Measurements from ENCODE around the gene TLE5. TPM values are rescaled to one million over a fixed set of nuclear protein-coding genes. Genes with fewer than 3 reads are reported as not detected.

TLE5 gene
- total and polyA plus RNA-seq, 2 donors (not counting 3 experiments of a cell fraction or from before 2014, with no cell fraction given): 393 to 574 TPM

DNA sequence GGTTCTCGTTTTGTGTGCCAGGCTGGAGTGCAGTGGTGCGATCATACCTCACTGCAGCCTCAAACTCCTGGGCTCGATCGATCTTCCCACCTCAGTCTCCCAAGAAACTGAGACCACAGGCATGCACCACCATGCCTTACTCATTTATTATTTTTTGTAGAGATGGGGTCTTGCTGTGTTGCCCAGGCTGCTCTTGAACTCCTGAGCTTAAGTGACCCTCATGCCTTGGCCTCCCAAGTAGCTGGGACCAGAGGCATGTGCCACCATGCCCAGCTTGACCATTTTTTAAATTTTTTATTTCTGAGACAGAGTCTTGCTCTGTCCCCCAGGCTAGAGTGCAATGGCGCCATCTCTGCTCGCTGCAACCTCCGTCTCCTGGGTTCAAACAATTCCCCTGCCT lies 21.7 kb upstream of the TLE5 start:
- DNase-seq (ENCODE audit: low read depth, low spot score) (no peak), FAIRE-seq (no peak)
- no peaks in the 10 kb centered on the region for H3K27me3 ChIP-seq (ENCODE audit: control insufficient read depth in 2 of 2, insufficient read depth in 2 of 2, low read length in 2 of 2)
- no peak overlapping the region for H3K4me2 ChIP-seq (ENCODE audit: insufficient read depth, low read length)
- no TSS peak for BruUV-seq (replicated peaks)
- intact Hi-C loops (cut with micrococcal nuclease) (no loop called here), dilution Hi-C loops (cut with MboI; ENCODE audit: extremely low pct_ligation_motif_present, low sequenced_read_pairs) (no loop called here)
- ChIA-PET POLR2A (no interaction called here), CTCF (interaction anchor here (0.6 to 2.3 kb wide), 3 partner anchors 7 to 145 kb away, joined by 3 to 12 read pairs (median 3); no protein-coding TSS in a partner anchor)
- no peak overlapping the region for H3K27ac ChIP-seq (ENCODE audit: insufficient read depth, low read depth, low read length)
- no peaks in the 10 kb centered on the region for H3K36me3 ChIP-seq (ENCODE audit: control insufficient read depth in 2 of 2, extremely low read depth in 1 of 2, insufficient read depth in 2 of 2, low read length in 2 of 2)
- no peaks in the 10 kb centered on the region for H3K9me1 ChIP-seq (replicated peaks; ENCODE audit: control insufficient read depth, extremely low read depth, insufficient read depth, low read length)
- H3K79me2 ChIP-seq (ENCODE audit: control insufficient read depth, insufficient read depth, low read length): no peaks in the 10 kb centered on the region
- TF ChIP-seq POLR2AphosphoS5 (IDR thresholded peaks at IDR 0.05; ENCODE audit: insufficient read depth, low read depth, low read length): no peak
- TF ChIP-seq GATA2 (IDR thresholded peaks at IDR 0.05; ENCODE audit: insufficient read depth, insufficient read length, low read depth, low read length): no peak
- TF ChIP-seq EZH2 (IDR thresholded peaks at IDR 0.05; ENCODE audit: borderline replicate concordance, low read depth, low read length, severe bottlenecking): no peak
- no peak for TF ChIP-seq POLR2A (IDR thresholded peaks at IDR 0.05; ENCODE audit: low read depth, low read length)
- TF ChIP-seq FOS (IDR thresholded peaks at IDR 0.05; ENCODE audit: borderline replicate concordance, insufficient read depth, low read length): no peak
- no peak for TF ChIP-seq JUN (IDR thresholded peaks at IDR 0.05; ENCODE audit: borderline replicate concordance, insufficient read depth, insufficient read length, low read depth)
- no peaks in the 10 kb centered on the region for H4K20me1 ChIP-seq (replicated peaks; ENCODE audit: control insufficient read depth, extremely low read depth, insufficient read depth, low read length)
- H3K9me3 ChIP-seq (replicated peaks; ENCODE audit: control insufficient read depth, insufficient read depth, low read length): no peaks in the 10 kb centered on the region
- no peak overlapping the region for H2AFZ ChIP-seq (ENCODE audit: low read depth, low read length)
- no peak overlapping the region for H3K9ac ChIP-seq (replicated peaks; ENCODE audit: extremely low read depth, insufficient read depth, low read length)
- H3K4me1 ChIP-seq (ENCODE audit: control insufficient read depth, extremely low read depth, insufficient read depth, low read length): no peaks in the 10 kb centered on the region
- no peak overlapping the region for H3K4me3 ChIP-seq (replicated peaks in 1 of 3; ENCODE audit: insufficient read depth in 1 of 3, low read depth in 1 of 3, low read length in 3 of 3)

DNA sequence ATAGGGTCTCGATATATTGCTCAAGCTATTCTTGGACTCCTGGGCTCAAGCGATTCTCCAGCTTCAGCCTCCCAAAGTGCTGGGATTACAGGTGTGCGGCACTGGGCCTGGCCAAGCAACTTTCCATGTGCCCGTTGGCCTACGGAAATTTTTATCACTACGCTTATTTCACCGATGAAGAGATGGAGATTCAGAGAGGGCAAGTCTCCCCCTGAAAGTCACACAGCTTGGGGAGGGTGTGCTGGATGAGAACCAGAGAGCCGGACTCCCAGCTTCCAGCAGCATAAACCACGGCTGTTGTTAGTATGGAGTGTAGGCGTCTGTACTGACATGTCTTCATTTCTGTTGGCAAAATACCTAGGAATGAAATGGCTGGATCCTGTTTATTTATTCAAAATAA lies 20.0 kb upstream of the TLE5 start:
- BruUV-seq (replicated peaks): no TSS peak
- Histone ChIP-seq H3K9me3 (replicated peaks; ENCODE audit: control insufficient read depth, insufficient read depth, low read length) (no peaks in the 10 kb centered on the region), H3K9ac (replicated peaks; ENCODE audit: extremely low read depth, insufficient read depth, low read length) (no peak overlapping the region), H4K20me1 (replicated peaks; ENCODE audit: control insufficient read depth, extremely low read depth, insufficient read depth, low read length) (no peaks in the 10 kb centered on the region), H3K4me3 (replicated peaks in 1 of 3; ENCODE audit: insufficient read depth in 1 of 3, low read depth in 1 of 3, low read length in 3 of 3) (no peak overlapping the region), H3K4me1 (ENCODE audit: control insufficient read depth, extremely low read depth, insufficient read depth, low read length) (no peaks in the 10 kb centered on the region), H3K27ac (ENCODE audit: insufficient read depth, low read depth, low read length) (no peak overlapping the region), H3K79me2 (ENCODE audit: control insufficient read depth, insufficient read depth, low read length) (no peaks in the 10 kb centered on the region), H3K36me3 (ENCODE audit: control insufficient read depth in 2 of 2, extremely low read depth in 1 of 2, insufficient read depth in 2 of 2, low read length in 2 of 2) (no peaks in the 10 kb centered on the region), H3K27me3 (ENCODE audit: control insufficient read depth in 2 of 2, insufficient read depth in 2 of 2, low read length in 2 of 2) (no peaks in the 10 kb centered on the region), H3K9me1 (replicated peaks; ENCODE audit: control insufficient read depth, extremely low read depth, insufficient read depth, low read length) (no peaks in the 10 kb centered on the region), H3K4me2 (ENCODE audit: insufficient read depth, low read length) (no peak overlapping the region), H2AFZ (ENCODE audit: low read depth, low read length) (no peak overlapping the region)
- FAIRE-seq (no peak), DNase-seq (ENCODE audit: low read depth, low spot score) (no peak)
- ChIA-PET POLR2A (interaction anchor here (0.7 kb wide), 1 partner anchor 102 kb away, joined by 4 read pairs; no protein-coding TSS in a partner anchor), CTCF (interaction anchor here (0.6 to 4.2 kb wide), 2 partner anchors 21 to 126 kb away, joined by 3 to 40 read pairs; no protein-coding TSS in a partner anchor)
- dilution Hi-C loops (cut with MboI; ENCODE audit: extremely low pct_ligation_motif_present, low sequenced_read_pairs): no loop called here
- TF ChIP-seq POLR2AphosphoS5 (IDR thresholded peaks at IDR 0.05; ENCODE audit: insufficient read depth, low read depth, low read length): no peak
- TF ChIP-seq GATA2 (IDR thresholded peaks at IDR 0.05; ENCODE audit: insufficient read depth, insufficient read length, low read depth, low read length): no peak
- no peak for TF ChIP-seq FOS (IDR thresholded peaks at IDR 0.05; ENCODE audit: borderline replicate concordance, insufficient read depth, low read length)
- TF ChIP-seq EZH2 (IDR thresholded peaks at IDR 0.05; ENCODE audit: borderline replicate concordance, low read depth, low read length, severe bottlenecking): no peak
- no peak for TF ChIP-seq MYC (IDR thresholded peaks at IDR 0.05; ENCODE audit: low read depth, low read length)
- TF ChIP-seq, protein P1, sequence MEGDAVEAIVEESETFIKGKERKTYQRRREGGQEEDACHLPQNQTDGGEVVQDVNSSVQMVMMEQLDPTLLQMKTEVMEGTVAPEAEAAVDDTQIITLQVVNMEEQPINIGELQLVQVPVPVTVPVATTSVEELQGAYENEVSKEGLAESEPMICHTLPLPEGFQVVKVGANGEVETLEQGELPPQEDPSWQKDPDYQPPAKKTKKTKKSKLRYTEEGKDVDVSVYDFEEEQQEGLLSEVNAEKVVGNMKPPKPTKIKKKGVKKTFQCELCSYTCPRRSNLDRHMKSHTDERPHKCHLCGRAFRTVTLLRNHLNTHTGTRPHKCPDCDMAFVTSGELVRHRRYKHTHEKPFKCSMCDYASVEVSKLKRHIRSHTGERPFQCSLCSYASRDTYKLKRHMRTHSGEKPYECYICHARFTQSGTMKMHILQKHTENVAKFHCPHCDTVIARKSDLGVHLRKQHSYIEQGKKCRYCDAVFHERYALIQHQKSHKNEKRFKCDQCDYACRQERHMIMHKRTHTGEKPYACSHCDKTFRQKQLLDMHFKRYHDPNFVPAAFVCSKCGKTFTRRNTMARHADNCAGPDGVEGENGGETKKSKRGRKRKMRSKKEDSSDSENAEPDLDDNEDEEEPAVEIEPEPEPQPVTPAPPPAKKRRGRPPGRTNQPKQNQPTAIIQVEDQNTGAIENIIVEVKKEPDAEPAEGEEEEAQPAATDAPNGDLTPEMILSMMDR (IDR thresholded peaks at IDR 0.05; ENCODE audit: extremely low read depth in 1 of 2, insufficient read depth in 1 of 2, low read depth in 1 of 2, low read length in 2 of 2): no peak
- TF ChIP-seq, protein P2, sequence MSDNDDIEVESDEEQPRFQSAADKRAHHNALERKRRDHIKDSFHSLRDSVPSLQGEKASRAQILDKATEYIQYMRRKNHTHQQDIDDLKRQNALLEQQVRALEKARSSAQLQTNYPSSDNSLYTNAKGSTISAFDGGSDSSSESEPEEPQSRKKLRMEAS (IDR thresholded peaks at IDR 0.05; ENCODE audit: insufficient read depth, insufficient read length): no peak
- TF ChIP-seq POLR2A (IDR thresholded peaks at IDR 0.05; ENCODE audit: low read depth, low read length): no peak
- TF ChIP-seq JUN (IDR thresholded peaks at IDR 0.05; ENCODE audit: borderline replicate concordance, insufficient read depth, insufficient read length, low read depth): no peak
- intact Hi-C loops (cut with micrococcal nuclease): no loop called here

Data from endothelial cell of umbilical vein (primary cell).